ENCODE data around the gene VPS26B.
"Not testable (repeated sequence)": the region's sequence is repeated elsewhere in the genome, so short reads cannot be mapped to it uniquely, and the experiment has no call there.

Gene VPS26B

DNA sequence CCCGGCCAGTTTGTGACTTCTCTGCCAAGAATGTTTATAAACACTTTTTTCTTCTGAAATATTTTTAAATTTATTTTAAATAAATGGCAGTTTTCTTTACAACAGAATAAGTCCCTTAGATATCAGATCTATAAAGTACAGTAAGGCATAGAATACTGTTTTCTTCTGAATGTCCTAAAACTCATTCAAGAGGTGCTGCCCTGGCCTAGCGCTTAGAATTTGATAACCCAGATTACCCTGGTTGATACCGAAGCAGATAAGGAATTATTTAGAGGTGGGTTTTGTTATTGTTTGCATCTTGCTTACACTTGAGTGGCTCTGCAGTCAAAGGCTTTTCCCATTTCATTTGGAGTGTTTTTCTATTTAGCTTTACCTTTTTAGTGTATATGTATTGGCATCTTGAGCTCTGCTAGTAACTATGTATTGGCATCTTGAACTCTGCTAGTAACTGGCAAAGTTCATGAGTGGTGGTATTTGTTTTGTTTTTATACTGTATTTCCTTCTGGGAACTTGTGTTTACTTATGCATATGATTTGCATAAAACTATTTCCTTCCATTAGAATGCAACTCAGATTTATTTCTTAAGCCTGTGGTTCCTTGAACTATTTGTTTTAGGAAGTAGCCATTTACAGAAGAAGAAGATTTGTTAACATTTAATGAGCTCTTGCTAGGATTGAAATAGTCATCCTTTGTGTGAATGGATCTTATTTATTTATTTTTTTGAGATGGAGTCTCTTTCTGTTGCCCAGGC, 30.1 kb downstream of the VPS26B start:
- DNase-seq (ENCODE audit: low spot score): no peak
- TF ChIP-seq, protein P1, sequence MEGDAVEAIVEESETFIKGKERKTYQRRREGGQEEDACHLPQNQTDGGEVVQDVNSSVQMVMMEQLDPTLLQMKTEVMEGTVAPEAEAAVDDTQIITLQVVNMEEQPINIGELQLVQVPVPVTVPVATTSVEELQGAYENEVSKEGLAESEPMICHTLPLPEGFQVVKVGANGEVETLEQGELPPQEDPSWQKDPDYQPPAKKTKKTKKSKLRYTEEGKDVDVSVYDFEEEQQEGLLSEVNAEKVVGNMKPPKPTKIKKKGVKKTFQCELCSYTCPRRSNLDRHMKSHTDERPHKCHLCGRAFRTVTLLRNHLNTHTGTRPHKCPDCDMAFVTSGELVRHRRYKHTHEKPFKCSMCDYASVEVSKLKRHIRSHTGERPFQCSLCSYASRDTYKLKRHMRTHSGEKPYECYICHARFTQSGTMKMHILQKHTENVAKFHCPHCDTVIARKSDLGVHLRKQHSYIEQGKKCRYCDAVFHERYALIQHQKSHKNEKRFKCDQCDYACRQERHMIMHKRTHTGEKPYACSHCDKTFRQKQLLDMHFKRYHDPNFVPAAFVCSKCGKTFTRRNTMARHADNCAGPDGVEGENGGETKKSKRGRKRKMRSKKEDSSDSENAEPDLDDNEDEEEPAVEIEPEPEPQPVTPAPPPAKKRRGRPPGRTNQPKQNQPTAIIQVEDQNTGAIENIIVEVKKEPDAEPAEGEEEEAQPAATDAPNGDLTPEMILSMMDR (IDR thresholded peaks at IDR 0.05; ENCODE audit: borderline replicate concordance, control extremely low read depth, extremely low read depth, insufficient read depth, missing control alignments): no peak
- in situ Hi-C loops (cut with MboI; ENCODE audit: low sequenced_read_pairs, unreplicated experiment): no loop called here

DNA sequence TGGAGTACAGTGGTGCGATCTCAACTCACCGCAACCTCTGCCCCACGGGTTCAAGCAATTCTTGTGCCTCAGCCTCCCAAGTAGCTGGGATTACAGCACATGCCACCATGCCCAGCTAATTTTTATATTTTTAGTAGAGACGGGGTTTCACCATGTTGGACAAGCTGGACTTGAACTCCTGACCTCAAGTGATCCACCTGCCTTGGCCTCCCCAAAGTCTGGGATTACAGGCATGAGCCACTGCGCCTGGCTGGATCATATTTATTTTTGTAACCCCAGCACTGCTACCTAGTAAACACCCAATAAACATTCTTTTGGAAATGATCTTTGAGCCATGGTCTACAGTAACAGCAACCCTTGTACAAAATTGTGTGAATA, 30.7 kb downstream of the VPS26B start:
- DNase-seq (ENCODE audit: low spot score); in situ Hi-C loops (cut with MboI; ENCODE audit: low sequenced_read_pairs, unreplicated experiment): not testable (repeated sequence)

DNA sequence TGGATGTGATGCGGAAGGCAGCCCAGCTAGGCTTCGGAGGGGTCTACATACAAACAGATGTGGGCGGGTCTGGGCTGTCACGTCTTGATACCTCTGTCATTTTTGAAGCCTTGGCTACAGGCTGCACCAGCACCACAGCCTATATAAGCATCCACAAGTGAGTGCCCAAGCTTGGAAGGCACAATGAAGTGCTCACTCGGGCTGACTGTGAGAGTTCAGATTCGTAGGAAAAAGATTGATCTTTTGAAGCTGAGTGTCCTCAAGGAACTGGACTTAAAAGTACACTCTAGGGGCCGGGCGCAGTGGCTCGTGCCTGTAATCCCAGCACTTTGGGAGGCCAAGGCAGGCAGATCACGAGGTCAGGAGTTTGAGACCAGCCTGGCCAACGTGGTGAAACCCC, 32.6 kb downstream of the VPS26B start:
- in situ Hi-C loops (cut with MboI; ENCODE audit: low sequenced_read_pairs, unreplicated experiment): no loop called here
- DNase-seq (ENCODE audit: low spot score): no peak

GRCh38 chr11:134258577-134258976, 34.1 kb downstream of the VPS26B start:
- TF ChIP-seq, protein P1 (IDR thresholded peaks at IDR 0.05; ENCODE audit: borderline replicate concordance, control extremely low read depth, extremely low read depth, insufficient read depth, missing control alignments): no peak
- in situ Hi-C loops (cut with MboI; ENCODE audit: low sequenced_read_pairs, unreplicated experiment): no loop called here
- DNase-seq (ENCODE audit: low spot score): no peak

More for the DNA sequence above, 32.6 kb downstream of the VPS26B start:
- TF ChIP-seq, protein P1 (IDR thresholded peaks at IDR 0.05; ENCODE audit: borderline replicate concordance, control extremely low read depth, extremely low read depth, insufficient read depth, missing control alignments): no peak

DNA sequence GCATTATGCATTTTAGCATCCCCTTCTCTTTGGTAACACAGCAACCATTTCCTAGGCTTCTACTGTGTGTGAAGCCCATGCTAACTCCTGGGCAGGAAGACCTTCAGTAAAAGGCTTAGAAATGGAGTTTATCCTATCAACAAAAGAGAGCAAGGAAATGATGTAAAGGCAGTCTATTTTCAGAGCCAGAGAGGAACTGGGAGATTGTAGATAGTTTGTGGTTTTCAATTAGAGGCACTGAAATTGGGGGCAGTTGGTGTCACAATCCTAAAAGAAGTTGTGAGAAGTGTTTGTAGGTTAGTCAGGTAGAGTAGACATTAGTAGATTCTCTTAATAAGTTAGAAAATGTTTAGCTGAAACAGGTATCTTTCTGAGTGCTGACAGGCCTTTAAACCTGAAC, 36.0 kb downstream of the VPS26B start:
- in situ Hi-C loops (cut with MboI; ENCODE audit: low sequenced_read_pairs, unreplicated experiment): no loop called here
- TF ChIP-seq, protein P1 (IDR thresholded peaks at IDR 0.05; ENCODE audit: borderline replicate concordance, control extremely low read depth, extremely low read depth, insufficient read depth, missing control alignments): no peak
- DNase-seq (ENCODE audit: low spot score): peak; percentile 41

- no peak for DNase-seq (ENCODE audit: low spot score)
- TF ChIP-seq, protein P1 (IDR thresholded peaks at IDR 0.05; ENCODE audit: borderline replicate concordance, control extremely low read depth, extremely low read depth, insufficient read depth, missing control alignments): no peak
- in situ Hi-C loops (cut with MboI; ENCODE audit: low sequenced_read_pairs, unreplicated experiment): no loop called here
Observed at GRCh38 chr11:134260983-134261382, 36.5 kb downstream of the VPS26B start.

GRCh38 chr11:134261626-134262488, 37.4 kb downstream of the VPS26B start:
- in situ Hi-C loops (cut with MboI; ENCODE audit: low sequenced_read_pairs, unreplicated experiment): no loop called here
- peak; percentile 66 for DNase-seq (ENCODE audit: low spot score)
- TF ChIP-seq, protein P1 (IDR thresholded peaks at IDR 0.05; ENCODE audit: borderline replicate concordance, control extremely low read depth, extremely low read depth, insufficient read depth, missing control alignments): peak; percentile 52
